HG03342 (cell line): ENCODE results near the gene SLC38A5.
"Not testable (repeated sequence)": the region's sequence is repeated elsewhere in the genome, so short reads cannot be mapped to it uniquely, and the experiment has no call there.

ENCODE experiments used
- ATAC-seq: cut with Tn5 transposase; IDR thresholded peaks from one replicate; pipeline ENCODE4 v1.9.1; 2021; ENCODE audit warnings: mild to moderate bottlenecking, moderate library complexity; ENCODE audit not compliant: unreplicated experiment

SLC38A5 gene

GRCh38 chrX:48470110-48470832 lies at the start of gene SLC38A5:
SLC38A5 (minus strand) TSS chrX:48470260; CDS start chrX:48467924, 2,336 bp downstream.
- ATAC-seq = no peak

- ATAC-seq = not testable (repeated sequence)
These were observed 49.4 kb upstream of the SLC38A5 start for GRCh38 chrX:48519481-48519880.

GRCh38 chrX:48516987-48517386 lies 46.9 kb upstream of the SLC38A5 start:
- no peak for ATAC-seq

- ATAC-seq = no peak
These were observed 46.2 kb upstream of the SLC38A5 start for GRCh38 chrX:48516285-48516684.

GRCh38 chrX:48515842-48516241 lies 45.8 kb upstream of the SLC38A5 start:
- no peak for ATAC-seq

- no peak for ATAC-seq
These were observed 44.9 kb upstream of the SLC38A5 start for GRCh38 chrX:48514868-48515460.

GRCh38 chrX:48514126-48514806 lies 44.2 kb upstream of the SLC38A5 start:
- ATAC-seq = no peak

- no peak for ATAC-seq
These were observed 43.6 kb upstream of the SLC38A5 start for GRCh38 chrX:48513670-48514069.

GRCh38 chrX:48512371-48512935 lies 42.4 kb upstream of the SLC38A5 start:
- ATAC-seq = no peak

GRCh38 chrX:48511560-48511959 lies 41.5 kb upstream of the SLC38A5 start:
- ATAC-seq = no peak

- no peak for ATAC-seq
These were observed 39.6 kb upstream of the SLC38A5 start for GRCh38 chrX:48509619-48510018.

GRCh38 chrX:48509245-48509590 lies 39.2 kb upstream of the SLC38A5 start:
- ATAC-seq = no peak

- ATAC-seq = peak; percentile 78
These were observed 38.6 kb upstream of the SLC38A5 start, which contains the start of gene PORCN for GRCh38 chrX:48508400-48509244. PORCN (plus strand) TSS chrX:48508992; CDS start chrX:48509821, 829 bp downstream.

- no peak for ATAC-seq
These were observed 37.2 kb upstream of the SLC38A5 start for GRCh38 chrX:48507246-48507645.

GRCh38 chrX:48505481-48505880 lies 35.4 kb upstream of the SLC38A5 start:
- ATAC-seq = no peak

GRCh38 chrX:48504261-48504660 lies 34.2 kb upstream of the SLC38A5 start:
- no peak for ATAC-seq

GRCh38 chrX:48498374-48498809 lies 28.3 kb upstream of the SLC38A5 start:
- ATAC-seq = no peak

- no peak for ATAC-seq
These were observed 27.8 kb upstream of the SLC38A5 start for GRCh38 chrX:48497871-48498270.

GRCh38 chrX:48496660-48497059 lies 26.6 kb upstream of the SLC38A5 start:
- ATAC-seq = no peak

GRCh38 chrX:48493890-48494364 lies 23.9 kb upstream of the SLC38A5 start:
- no peak for ATAC-seq
